ENCODE results near the gene FADS6.

FADS6 gene

GRCh38 chr17:74892974-74893911, at the start of gene FADS6:
TSS of gene FADS6 (minus strand) at chr17:74893633. CDS start at chr17:74893595, 38 bp downstream.
- no peak for TF ChIP-seq CTCF (IDR thresholded peaks at IDR 0.05; ENCODE audit: low read depth, low read length, missing control alignments)
- no peak for DNase-seq (ENCODE audit: extremely low read depth, low read depth)
- H3K4me3 ChIP-seq (replicated peaks; ENCODE audit: low read depth, low read length) = no peak within 1 kb of the TSS

GRCh38 chr17:74941128-74941725, 47.8 kb upstream of the FADS6 start:
- TF ChIP-seq CTCF (IDR thresholded peaks at IDR 0.05; ENCODE audit: low read depth, low read length, missing control alignments) = no peak
- no peak overlapping the region for H3K4me3 ChIP-seq (replicated peaks; ENCODE audit: low read depth, low read length)
- no peak for DNase-seq (ENCODE audit: extremely low read depth, low read depth)

- TF ChIP-seq CTCF (IDR thresholded peaks at IDR 0.05; ENCODE audit: low read depth, low read length, missing control alignments) = no peak
- H3K4me3 ChIP-seq (replicated peaks; ENCODE audit: low read depth, low read length) = no peak overlapping the region
- DNase-seq (ENCODE audit: extremely low read depth, low read depth) = no peak
Observed at GRCh38 chr17:74939534-74939933, 46.1 kb upstream of the FADS6 start.

- no peak overlapping the region for H3K4me3 ChIP-seq (replicated peaks; ENCODE audit: low read depth, low read length)
- no peak for TF ChIP-seq CTCF (IDR thresholded peaks at IDR 0.05; ENCODE audit: low read depth, low read length, missing control alignments)
- DNase-seq (ENCODE audit: extremely low read depth, low read depth) = no peak
Observed at GRCh38 chr17:74938194-74938950, 44.9 kb upstream of the FADS6 start.

GRCh38 chr17:74937064-74938051, 43.9 kb upstream of the FADS6 start:
- H3K4me3 ChIP-seq (replicated peaks; ENCODE audit: low read depth, low read length) = no peak overlapping the region
- TF ChIP-seq CTCF (IDR thresholded peaks at IDR 0.05; ENCODE audit: low read depth, low read length, missing control alignments) = no peak

GRCh38 chr17:74936470-74936799, 43.0 kb upstream of the FADS6 start:
- H3K4me3 ChIP-seq (replicated peaks; ENCODE audit: low read depth, low read length) = no peak overlapping the region
- DNase-seq (ENCODE audit: extremely low read depth, low read depth) = no peak
- no peak for TF ChIP-seq CTCF (IDR thresholded peaks at IDR 0.05; ENCODE audit: low read depth, low read length, missing control alignments)

More at GRCh38 chr17:74937064-74938051, 43.9 kb upstream of the FADS6 start:
- DNase-seq (ENCODE audit: extremely low read depth, low read depth) = no peak
